ENCODE measurements around the gene ARHGAP35.
A peak's percentile ranks its signal among the peaks of the same experiment; 100 is the strongest.
"Not testable (repeated sequence)": the region's sequence is repeated elsewhere in the genome, so short reads cannot be mapped to it uniquely, and the experiment has no call there.

The ARHGAP35 gene

DNA sequence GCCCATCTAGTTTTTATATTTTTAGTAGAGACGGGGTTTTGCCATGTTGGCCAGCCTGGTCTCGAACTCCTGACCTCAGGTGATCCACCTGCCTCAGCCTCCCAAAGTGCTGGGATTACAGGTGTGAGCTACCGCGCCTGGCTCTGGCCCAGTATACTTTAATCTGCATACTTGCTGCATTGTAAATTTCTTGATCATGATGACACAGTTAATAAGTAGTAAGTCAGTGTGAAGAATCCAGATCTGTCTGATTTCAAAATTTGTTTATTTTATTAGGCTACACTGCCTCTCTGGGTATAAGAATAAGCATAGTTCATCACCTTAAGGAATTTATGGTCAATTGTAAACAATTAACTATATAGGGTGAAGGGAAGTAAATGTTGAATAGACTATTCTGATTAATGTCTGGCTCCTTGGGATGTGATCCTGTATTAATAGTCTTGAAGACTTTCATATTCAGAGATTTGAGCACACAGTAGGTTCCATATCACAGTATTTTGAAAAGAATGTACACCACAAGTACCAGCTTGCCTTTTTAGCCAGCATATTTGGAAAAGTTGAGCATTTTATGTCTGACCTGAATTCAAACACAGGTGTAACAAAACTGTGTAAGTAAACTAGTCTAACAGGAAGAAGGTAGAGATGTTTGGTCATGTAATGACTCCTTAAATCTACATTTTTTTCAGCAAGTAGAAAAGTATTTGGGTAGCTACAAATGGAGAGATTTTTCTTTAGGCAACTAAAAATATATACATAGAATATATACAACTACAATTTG, 7.4 kb downstream of the ARHGAP35 start:
- TF ChIP-seq, protein P1, sequence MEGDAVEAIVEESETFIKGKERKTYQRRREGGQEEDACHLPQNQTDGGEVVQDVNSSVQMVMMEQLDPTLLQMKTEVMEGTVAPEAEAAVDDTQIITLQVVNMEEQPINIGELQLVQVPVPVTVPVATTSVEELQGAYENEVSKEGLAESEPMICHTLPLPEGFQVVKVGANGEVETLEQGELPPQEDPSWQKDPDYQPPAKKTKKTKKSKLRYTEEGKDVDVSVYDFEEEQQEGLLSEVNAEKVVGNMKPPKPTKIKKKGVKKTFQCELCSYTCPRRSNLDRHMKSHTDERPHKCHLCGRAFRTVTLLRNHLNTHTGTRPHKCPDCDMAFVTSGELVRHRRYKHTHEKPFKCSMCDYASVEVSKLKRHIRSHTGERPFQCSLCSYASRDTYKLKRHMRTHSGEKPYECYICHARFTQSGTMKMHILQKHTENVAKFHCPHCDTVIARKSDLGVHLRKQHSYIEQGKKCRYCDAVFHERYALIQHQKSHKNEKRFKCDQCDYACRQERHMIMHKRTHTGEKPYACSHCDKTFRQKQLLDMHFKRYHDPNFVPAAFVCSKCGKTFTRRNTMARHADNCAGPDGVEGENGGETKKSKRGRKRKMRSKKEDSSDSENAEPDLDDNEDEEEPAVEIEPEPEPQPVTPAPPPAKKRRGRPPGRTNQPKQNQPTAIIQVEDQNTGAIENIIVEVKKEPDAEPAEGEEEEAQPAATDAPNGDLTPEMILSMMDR (IDR thresholded peaks at IDR 0.05; ENCODE audit: insufficient read depth, low read depth, low read length, missing control alignments), result no peak
- H3K4me3 ChIP-seq (ENCODE audit: low read length), result no peak overlapping the region
- DNase-seq (ENCODE audit: low read depth), result peak; percentile 47

DNA sequence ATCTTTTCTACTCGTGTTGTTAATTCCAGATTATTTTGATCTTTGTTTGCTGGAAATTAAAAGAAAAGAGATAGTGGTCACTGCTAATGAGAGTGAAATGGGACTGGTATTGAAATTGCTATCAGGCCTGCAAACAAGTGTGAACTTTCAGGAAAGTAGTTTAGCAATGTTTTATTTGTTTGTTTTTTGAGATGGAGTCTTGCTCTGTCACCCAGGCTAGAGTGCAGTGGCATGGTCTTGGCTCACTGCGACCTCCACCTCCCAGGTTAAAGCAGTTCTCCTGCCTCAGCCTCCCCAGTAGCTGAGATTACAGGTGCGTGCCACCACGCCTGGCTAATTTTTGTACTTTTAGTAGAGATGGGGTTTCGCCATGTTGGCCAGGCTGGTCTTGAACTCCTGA, 10.4 kb downstream of the ARHGAP35 start:
- DNase-seq (ENCODE audit: low read depth); H3K4me3 ChIP-seq (ENCODE audit: low read length): not testable (repeated sequence)

DNA sequence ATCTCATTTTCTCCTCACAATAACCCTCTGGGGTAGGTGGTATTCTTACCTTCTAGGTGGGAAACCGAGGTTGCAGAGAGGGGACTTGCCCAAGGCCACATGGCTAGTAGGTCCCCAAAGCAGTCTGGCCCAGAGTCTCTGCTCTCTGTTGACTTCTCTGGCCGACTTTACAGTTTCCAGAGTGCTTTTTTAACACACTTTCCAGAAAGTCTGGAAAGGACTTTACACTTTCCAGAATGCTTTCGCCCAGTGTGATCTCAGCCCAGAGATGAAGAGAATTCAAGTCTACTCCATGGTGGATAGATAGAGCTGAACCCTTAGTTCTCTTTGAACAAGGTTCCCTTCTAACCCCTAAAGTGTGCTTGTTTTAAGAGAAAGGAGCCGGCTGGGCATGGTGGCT, 12.2 kb downstream of the ARHGAP35 start:
- H3K4me3 ChIP-seq (ENCODE audit: low read length), result no peak overlapping the region
- DNase-seq (ENCODE audit: low read depth), result no peak
- TF ChIP-seq, protein P1 (IDR thresholded peaks at IDR 0.05; ENCODE audit: insufficient read depth, low read depth, low read length, missing control alignments), result no peak

DNA sequence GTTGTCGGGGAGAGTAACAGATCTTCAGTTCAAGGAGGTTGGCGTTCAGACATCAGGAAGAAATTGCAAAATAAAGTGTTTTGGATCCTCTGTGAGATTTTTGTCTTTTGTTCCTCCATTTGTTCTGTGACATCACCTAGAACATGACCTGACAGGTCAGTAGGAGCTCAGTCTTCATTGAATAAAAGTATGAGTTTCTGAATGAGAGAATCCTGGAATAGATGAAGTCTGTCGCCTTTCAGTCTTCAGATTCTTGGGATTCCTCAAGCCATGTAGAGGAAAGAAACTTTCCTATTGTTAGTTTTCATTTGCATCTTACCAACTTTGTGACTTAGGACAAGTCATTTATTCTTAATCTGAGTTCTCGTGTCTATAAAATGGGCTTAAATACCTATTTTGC, 14.4 kb downstream of the ARHGAP35 start:
- TF ChIP-seq, protein P1 (IDR thresholded peaks at IDR 0.05; ENCODE audit: insufficient read depth, low read depth, low read length, missing control alignments), result no peak
- H3K4me3 ChIP-seq (ENCODE audit: low read length), result no peak overlapping the region
- DNase-seq (ENCODE audit: low read depth), result peak; percentile 59

DNA sequence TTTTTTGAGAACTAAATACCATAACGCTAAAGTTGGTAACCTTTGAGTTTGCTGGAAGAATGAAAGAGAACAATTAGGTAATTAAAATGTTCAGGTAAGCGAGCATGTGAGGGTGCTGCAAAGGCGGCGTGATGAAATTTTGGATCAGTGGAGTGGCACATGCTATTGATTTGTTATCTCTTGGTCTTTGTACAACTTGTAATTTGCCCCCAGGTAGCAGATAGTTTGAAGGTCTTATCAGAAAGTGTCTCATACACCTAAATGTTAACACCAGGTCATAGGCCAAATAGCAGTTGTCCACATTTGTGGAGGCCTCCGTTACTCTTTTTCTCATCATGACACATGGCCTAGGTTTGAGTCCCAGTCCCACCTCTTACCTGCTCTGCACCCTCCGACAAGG, 14.9 kb downstream of the ARHGAP35 start:
- H3K4me3 ChIP-seq (ENCODE audit: low read length), result no peak overlapping the region
- TF ChIP-seq, protein P1 (IDR thresholded peaks at IDR 0.05; ENCODE audit: insufficient read depth, low read depth, low read length, missing control alignments), result no peak
- DNase-seq (ENCODE audit: low read depth), result no peak

DNA sequence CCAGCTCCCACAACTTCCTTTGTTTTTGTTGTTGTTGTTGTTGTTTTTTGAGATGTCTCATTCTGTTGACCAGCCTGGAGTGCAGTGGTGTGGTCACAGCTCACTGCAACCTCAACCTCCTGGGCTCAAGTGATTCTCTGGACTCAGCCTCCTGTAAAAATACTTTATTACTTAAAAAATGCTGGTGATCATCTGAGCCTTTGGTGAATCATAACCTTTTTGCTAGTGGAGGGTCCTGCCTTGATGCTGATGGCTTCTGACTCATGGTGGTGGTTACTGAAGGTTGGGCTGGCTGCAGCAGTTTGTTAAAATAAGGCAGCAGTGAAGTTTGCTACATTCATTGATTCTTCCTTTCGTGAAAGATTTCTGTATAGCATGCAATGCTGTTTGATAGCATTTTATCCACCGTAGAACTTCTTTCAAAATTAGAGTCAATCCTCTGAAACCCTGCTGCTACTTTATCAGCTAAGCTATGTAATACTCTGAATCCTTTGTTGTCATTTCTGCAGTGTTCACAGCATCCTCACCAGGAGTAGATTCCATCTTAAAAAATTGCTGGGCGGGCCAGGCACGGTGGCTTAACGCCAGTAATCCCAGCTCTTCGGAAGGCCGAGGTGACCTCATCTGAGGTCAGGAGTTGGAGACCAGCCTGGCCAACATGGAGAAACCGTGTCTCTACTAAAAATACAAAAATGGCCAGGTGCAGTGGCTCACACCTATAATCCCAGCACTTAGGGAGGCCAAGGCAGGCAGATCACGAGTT, 18.0 kb downstream of the ARHGAP35 start:
- H3K4me3 ChIP-seq (ENCODE audit: low read length), result no peak overlapping the region
- TF ChIP-seq, protein P1 (IDR thresholded peaks at IDR 0.05; ENCODE audit: insufficient read depth, low read depth, low read length, missing control alignments), result no peak
- DNase-seq (ENCODE audit: low read depth), result no peak

DNA sequence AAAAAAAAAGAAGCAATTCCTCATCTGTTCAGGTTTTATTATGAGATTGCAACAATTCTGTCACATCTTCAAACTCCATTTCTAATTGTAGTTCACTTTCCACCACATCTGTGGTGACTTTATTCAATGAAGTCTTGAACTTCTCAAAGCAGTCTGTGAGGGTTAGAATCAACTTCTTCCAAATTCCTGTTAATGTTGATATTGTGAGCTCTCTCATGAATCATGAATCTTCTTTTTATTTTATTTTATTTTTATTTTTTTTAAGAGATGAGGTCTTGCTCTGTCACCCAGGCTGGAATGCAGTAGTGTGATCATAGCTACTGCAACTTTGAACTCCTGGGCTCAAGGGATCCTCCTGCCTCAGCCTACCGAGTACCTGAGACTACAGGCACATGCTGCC, 19.6 kb downstream of the ARHGAP35 start:
- DNase-seq (ENCODE audit: low read depth), result no peak
- TF ChIP-seq, protein P1 (IDR thresholded peaks at IDR 0.05; ENCODE audit: insufficient read depth, low read depth, low read length, missing control alignments), result no peak
- no peak overlapping the region for H3K4me3 ChIP-seq (ENCODE audit: low read length)

All from epithelial cell of esophagus (primary cell).